ENCODE results near the gene NTM.
A peak's percentile ranks its signal among the peaks of the same experiment; 100 is the strongest.

- TF ChIP-seq, protein P1, sequence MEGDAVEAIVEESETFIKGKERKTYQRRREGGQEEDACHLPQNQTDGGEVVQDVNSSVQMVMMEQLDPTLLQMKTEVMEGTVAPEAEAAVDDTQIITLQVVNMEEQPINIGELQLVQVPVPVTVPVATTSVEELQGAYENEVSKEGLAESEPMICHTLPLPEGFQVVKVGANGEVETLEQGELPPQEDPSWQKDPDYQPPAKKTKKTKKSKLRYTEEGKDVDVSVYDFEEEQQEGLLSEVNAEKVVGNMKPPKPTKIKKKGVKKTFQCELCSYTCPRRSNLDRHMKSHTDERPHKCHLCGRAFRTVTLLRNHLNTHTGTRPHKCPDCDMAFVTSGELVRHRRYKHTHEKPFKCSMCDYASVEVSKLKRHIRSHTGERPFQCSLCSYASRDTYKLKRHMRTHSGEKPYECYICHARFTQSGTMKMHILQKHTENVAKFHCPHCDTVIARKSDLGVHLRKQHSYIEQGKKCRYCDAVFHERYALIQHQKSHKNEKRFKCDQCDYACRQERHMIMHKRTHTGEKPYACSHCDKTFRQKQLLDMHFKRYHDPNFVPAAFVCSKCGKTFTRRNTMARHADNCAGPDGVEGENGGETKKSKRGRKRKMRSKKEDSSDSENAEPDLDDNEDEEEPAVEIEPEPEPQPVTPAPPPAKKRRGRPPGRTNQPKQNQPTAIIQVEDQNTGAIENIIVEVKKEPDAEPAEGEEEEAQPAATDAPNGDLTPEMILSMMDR (IDR thresholded peaks at IDR 0.05; ENCODE audit: insufficient read depth, low read length) = peak; percentile 65
- TF ChIP-seq POLR2AphosphoS5 (IDR thresholded peaks at IDR 0.05; ENCODE audit: low read depth) = no peak
- TF ChIP-seq REST (IDR thresholded peaks at IDR 0.05; ENCODE audit: insufficient replicate concordance, low read depth) = no peak
- TF ChIP-seq SPI1 (IDR thresholded peaks at IDR 0.05; ENCODE audit: borderline replicate concordance, low read depth) = peak; percentile 18; the same call in 1 of the 2 replicates
Observed at GRCh38 chr11:131408025-131408640, 37.7 kb downstream of the NTM start.
